ENCODE measurements around the gene OR6V1. TPM values are rescaled to one million over a fixed set of nuclear protein-coding genes. Genes with fewer than 3 reads are reported as not detected.

OR6V1 gene
- total RNA-seq, 1 donor from 2014 or later = not detected

DNA sequence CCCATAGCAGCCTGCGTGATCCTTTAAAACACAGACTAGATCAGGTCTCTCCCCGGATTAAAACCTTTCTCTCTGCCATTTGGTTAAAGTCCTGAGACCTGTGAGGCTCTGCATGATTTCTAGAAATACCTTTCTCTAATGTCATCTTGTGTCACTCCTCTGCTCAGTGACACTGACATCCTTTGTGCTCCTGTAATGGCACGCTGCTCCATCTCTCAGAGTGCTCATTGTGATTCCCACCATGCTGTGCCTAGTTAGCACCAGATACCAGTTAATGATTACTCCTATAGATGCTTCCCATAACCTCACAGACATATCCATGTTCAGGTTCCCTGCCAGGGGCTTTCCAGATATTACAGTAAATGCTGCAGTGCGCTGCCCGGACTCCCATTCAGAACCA lies 13.5 kb upstream of the OR6V1 start:
- Histone ChIP-seq H3K27me3 (ENCODE audit: control insufficient read depth, insufficient read depth, low read length) (no peaks in the 10 kb centered on the region), H3K4me3 (ENCODE audit: low read depth, low read length) (no peak overlapping the region), H3K36me3 (ENCODE audit: control insufficient read depth, insufficient read depth, low read length) (no peaks in the 10 kb centered on the region)
- TF ChIP-seq, protein P1, sequence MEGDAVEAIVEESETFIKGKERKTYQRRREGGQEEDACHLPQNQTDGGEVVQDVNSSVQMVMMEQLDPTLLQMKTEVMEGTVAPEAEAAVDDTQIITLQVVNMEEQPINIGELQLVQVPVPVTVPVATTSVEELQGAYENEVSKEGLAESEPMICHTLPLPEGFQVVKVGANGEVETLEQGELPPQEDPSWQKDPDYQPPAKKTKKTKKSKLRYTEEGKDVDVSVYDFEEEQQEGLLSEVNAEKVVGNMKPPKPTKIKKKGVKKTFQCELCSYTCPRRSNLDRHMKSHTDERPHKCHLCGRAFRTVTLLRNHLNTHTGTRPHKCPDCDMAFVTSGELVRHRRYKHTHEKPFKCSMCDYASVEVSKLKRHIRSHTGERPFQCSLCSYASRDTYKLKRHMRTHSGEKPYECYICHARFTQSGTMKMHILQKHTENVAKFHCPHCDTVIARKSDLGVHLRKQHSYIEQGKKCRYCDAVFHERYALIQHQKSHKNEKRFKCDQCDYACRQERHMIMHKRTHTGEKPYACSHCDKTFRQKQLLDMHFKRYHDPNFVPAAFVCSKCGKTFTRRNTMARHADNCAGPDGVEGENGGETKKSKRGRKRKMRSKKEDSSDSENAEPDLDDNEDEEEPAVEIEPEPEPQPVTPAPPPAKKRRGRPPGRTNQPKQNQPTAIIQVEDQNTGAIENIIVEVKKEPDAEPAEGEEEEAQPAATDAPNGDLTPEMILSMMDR (IDR thresholded peaks at IDR 0.05; ENCODE audit: insufficient read depth, low read length, poor library complexity, severe bottlenecking) = no peak
- DNase-seq (ENCODE audit: low read depth) = no peak

DNA sequence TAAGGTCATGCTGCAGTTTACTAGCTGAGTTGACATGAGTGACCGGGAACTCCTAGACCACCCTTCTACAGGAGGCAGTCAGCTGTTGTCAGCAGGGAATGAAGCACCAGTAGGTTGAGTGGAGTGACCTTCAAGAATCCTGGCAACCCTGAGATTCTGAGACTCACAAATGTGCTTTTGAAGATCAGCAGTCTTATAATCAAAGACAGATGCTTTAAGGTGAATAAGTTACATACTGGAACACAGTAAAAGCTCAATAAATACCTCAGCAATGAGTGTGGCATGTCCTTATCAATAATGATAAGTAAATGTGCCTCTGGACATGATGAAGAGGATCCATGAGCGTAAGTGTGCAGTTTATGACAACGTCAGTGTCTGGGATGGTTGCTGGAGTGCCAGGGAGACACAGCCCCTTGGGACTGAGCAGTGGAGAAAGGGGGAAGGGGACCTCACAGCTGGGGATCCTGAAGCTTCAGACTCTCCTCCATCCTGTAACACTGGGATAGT lies 11.9 kb upstream of the OR6V1 start:
- Histone ChIP-seq H3K4me3 (ENCODE audit: low read depth, low read length) (no peak overlapping the region), H3K36me3 (ENCODE audit: control insufficient read depth, insufficient read depth, low read length) (no peaks in the 10 kb centered on the region), H3K27me3 (ENCODE audit: control insufficient read depth, insufficient read depth, low read length) (no peaks in the 10 kb centered on the region)
- DNase-seq (ENCODE audit: low read depth) = no peak
- TF ChIP-seq, protein P1 (IDR thresholded peaks at IDR 0.05; ENCODE audit: insufficient read depth, low read length, poor library complexity, severe bottlenecking) = no peak

DNA sequence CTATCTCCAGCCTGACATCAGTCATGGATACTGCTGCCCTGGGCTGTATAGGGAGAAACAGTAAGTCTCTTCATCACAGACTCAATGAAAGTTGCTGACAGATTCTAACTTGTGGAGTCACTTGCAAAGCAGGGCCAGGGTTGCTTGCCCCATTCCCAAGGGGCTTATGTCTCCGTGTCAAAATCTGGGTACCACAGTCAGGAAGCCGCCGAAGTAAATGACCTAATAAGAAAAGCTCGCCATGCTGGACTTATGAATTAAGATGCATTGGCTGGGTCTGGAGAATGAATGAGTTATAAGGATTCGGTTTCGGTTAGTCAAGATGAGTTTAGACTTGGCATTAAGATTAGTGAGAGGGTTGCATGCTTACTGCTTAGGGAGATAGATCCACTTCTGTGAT lies 10.8 kb upstream of the OR6V1 start:
- Histone ChIP-seq H3K36me3 (ENCODE audit: control insufficient read depth, insufficient read depth, low read length) (no peaks in the 10 kb centered on the region), H3K27me3 (ENCODE audit: control insufficient read depth, insufficient read depth, low read length) (no peaks in the 10 kb centered on the region), H3K4me3 (ENCODE audit: low read depth, low read length) (no peak overlapping the region)
- DNase-seq (ENCODE audit: low read depth) = no peak
- TF ChIP-seq, protein P1 (IDR thresholded peaks at IDR 0.05; ENCODE audit: insufficient read depth, low read length, poor library complexity, severe bottlenecking) = no peak

DNA sequence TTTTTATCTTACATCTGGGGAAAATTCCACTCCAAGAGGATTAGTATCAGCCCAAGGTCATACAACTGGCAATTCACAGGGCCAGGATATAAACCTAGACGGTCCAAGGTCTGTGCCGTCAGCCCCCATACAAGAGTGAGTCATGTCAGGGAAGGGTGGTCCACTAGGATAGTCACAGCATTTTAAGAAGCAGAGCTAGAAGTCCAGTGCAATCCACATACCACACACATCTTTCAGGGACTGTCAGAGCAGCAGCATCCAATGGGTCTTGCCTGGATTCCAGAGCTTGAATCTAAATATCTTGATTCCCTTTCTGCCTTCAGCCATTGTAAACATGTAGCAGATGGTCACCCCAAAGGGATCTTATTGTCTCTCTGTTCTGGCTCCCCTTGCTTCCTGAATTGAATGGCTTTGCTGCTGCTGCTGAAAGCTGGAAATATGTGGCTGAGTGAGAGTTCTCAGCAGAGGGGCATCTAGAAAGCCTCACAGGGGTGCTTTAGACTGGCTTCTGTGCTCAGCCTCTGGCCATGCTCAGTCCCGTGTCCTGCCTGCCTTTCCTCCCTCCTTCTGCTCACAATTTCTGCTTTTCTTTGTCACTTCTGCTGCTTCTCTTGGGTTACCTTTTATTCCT lies 9.9 kb upstream of the OR6V1 start:
- no peak overlapping the region for H3K4me3 ChIP-seq (ENCODE audit: low read depth, low read length)
- TF ChIP-seq, protein P1 (IDR thresholded peaks at IDR 0.05; ENCODE audit: insufficient read depth, low read length, poor library complexity, severe bottlenecking) = no peak
- DNase-seq (ENCODE audit: low read depth) = no peak
- no peaks in the 10 kb centered on the region for H3K36me3 ChIP-seq (ENCODE audit: control insufficient read depth, insufficient read depth, low read length)
- H3K27me3 ChIP-seq (ENCODE audit: control insufficient read depth, insufficient read depth, low read length) = no peaks in the 10 kb centered on the region

DNA sequence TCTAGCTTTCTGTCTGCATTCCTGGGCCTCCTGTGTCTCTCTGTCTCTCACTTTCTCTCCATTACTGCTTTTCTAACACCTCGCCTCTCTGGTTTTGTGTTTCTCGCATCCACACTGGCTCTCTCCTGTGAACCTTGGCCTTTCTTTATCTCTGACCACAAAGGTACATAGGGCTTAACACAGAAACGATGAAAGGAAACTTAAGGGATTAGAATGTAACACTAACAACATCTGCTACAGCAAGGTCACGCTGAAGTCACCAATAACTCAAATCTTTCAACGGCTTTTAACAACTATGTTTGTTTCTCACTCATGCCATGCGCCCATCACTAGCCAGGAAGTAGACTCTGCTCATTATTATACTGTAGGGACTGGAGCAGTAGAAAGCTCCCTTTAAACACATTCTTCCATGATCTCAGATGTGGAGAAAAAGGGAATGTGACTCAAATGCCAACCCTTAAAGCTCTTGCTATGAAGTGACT lies 9.3 kb upstream of the OR6V1 start:
- DNase-seq (ENCODE audit: low read depth) = no peak
- Histone ChIP-seq H3K36me3 (ENCODE audit: control insufficient read depth, insufficient read depth, low read length) (no peaks in the 10 kb centered on the region), H3K4me3 (ENCODE audit: low read depth, low read length) (no peak overlapping the region), H3K27me3 (ENCODE audit: control insufficient read depth, insufficient read depth, low read length) (no peaks in the 10 kb centered on the region)
- TF ChIP-seq, protein P1 (IDR thresholded peaks at IDR 0.05; ENCODE audit: insufficient read depth, low read length, poor library complexity, severe bottlenecking) = no peak

DNA sequence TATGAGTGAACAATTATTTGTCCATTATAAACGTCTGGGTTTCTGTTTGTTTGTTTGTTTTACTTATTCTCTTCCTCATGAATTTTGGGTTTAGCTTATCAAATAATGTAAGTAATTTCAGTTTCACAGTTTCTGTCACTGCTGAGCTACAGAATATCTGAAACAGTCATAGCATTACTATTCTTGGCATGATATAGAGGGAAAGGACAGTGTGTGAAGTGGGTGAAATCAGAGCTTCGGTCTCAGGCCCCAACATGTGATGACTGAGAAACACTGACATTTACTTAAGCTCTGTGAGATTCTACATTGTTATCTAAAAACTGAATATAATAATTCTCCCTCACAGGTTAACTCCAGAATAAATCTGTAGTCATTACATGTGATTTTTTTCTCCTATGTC lies 8.8 kb upstream of the OR6V1 start:
- H3K27me3 ChIP-seq (ENCODE audit: control insufficient read depth, insufficient read depth, low read length) = no peaks in the 10 kb centered on the region
- H3K36me3 ChIP-seq (ENCODE audit: control insufficient read depth, insufficient read depth, low read length) = no peaks in the 10 kb centered on the region
- TF ChIP-seq, protein P1 (IDR thresholded peaks at IDR 0.05; ENCODE audit: insufficient read depth, low read length, poor library complexity, severe bottlenecking) = no peak
- no peak overlapping the region for H3K4me3 ChIP-seq (ENCODE audit: low read depth, low read length)
- no peak for DNase-seq (ENCODE audit: low read depth)
